RPMI7951 (cell line): ENCODE data around the gene KIF1B. TPM values are rescaled to one million over a fixed set of nuclear protein-coding genes. Genes with fewer than 3 reads are reported as not detected.
A peak's percentile ranks its signal among the peaks of the same experiment; 100 is the strongest.
"Not testable (repeated sequence)": the region's sequence is repeated elsewhere in the genome, so short reads cannot be mapped to it uniquely, and the experiment has no call there.

Source experiments
- DNase-seq: peaks from one replicate; pipeline ENCODE4 v3.0.0-alpha.2; 2012; ENCODE audit warnings: low read depth
- total RNA-seq: library from RNA; depleted of rRNA; stranded (reverse); fragments of >200 nt; shearing (Covaris generic); gene quantifications from 2 replicates; pipeline ENCODE4 v1.2.3, GENCODE V29; 2014

Gene KIF1B
- total RNA-seq, 1 experiment from 2014 or later, result 11.9 TPM

GRCh38 chr1:10189659-10190058 is 20.7 kb upstream of the KIF1B start:
- DNase-seq, result no peak

DNA sequence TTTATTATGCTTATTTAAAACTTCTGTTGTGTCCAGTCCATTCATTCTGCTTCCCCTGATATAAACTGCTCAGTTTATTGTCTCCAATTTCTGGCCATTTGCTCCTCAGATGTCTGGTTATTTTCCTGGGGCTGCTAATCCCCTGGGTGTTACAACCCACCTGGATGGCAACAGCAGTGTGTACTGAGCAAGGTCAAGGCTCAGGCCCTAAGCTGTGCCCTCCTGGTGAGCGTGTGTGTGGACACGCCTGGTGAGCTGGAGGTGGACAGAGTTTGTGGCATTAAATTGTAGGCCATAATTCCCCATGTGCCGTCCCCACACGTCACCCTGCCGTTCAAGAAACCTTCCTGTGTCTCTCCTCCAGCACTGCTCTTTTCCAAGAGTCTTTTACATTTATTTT is 18.1 kb upstream of the KIF1B start:
- DNase-seq, result no peak

GRCh38 chr1:10193288-10193687 is 17.1 kb upstream of the KIF1B start:
- DNase-seq, result no peak

DNA sequence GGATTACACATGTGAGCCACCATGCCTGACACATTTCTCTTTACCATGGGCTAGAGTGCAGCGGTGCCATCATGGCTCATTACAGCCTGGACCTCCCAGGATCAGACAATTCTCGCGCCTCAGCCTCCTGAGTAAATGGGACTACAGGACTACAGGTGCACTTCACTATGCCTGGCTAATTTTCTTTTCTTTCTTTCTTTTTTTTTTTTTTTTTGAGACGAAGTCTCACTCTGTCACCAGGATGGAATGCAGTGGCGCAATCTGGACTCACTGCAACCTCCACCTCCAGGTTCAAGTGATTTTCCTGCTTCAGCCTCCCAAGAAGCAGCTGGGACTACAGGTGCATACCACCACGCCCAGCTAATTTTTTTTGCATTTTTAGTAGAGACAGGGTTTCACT is 14.8 kb upstream of the KIF1B start:
- DNase-seq, result no peak

- DNase-seq, result no peak
These were observed 13.4 kb upstream of the KIF1B start for GRCh38 chr1:10196976-10197375.

DNA sequence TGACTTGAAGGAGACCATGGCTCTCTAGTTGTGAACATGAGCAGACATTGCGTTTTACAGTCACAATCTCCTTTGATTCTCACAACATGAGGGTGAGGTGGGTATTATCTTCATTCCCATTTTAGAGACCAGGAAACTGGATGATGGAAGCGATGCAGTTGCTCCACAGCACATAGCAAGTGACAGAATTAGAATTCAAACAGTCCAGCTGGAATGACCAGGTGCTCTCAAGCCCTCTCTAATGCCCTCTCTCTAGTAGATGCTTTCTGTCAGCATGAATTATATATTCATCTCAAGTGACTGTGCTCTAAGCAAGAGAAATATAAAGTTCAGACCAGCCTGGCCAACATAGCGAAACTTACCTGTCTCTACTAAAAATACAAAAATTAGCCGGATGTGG is 9.8 kb upstream of the KIF1B start:
- no peak for DNase-seq

- DNase-seq, result no peak
These were observed 6.2 kb upstream of the KIF1B start for GRCh38 chr1:10204003-10204642.

GRCh38 chr1:10205206-10205605 is 5.2 kb upstream of the KIF1B start:
- DNase-seq, result not testable (repeated sequence)

DNA sequence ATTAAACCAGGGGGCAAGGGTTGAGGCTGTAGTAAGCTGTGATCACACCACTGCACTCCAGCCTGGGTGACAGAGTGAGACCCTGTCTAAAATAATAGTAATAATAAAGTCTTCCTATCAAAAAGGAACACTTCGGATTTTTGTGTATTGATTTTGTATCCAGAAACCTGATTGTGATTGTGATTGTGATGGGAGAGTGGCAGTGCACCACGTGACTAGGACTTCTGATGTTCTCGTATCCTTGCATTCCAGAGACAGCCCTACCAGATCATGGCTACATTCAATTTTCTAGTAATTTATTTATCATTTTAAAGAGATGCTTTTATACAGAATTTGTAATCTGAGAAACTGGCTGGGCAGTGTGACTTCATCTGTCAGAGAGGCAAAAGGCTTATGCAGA is 2.6 kb upstream of the KIF1B start:
- no peak for DNase-seq

- no peak for DNase-seq
These were observed 1.8 kb upstream of the KIF1B start for GRCh38 chr1:10208537-10208936.

DNA sequence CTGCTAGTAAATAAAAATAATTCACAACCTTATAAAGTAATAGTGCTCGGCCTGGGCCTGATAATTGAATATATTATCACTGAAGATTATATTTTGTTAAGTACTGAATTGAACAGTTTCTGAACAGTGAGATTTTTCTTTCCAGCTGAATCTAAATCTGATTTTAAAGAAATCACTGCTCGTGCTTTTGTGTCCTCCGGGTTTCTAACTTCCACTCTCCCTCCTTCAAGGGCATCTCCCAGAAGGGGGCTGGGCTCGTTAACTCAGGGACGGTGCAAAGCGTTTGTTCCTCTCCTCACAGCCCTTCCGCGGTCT is 823 bp upstream of the KIF1B start:
- no peak for DNase-seq

DNA sequence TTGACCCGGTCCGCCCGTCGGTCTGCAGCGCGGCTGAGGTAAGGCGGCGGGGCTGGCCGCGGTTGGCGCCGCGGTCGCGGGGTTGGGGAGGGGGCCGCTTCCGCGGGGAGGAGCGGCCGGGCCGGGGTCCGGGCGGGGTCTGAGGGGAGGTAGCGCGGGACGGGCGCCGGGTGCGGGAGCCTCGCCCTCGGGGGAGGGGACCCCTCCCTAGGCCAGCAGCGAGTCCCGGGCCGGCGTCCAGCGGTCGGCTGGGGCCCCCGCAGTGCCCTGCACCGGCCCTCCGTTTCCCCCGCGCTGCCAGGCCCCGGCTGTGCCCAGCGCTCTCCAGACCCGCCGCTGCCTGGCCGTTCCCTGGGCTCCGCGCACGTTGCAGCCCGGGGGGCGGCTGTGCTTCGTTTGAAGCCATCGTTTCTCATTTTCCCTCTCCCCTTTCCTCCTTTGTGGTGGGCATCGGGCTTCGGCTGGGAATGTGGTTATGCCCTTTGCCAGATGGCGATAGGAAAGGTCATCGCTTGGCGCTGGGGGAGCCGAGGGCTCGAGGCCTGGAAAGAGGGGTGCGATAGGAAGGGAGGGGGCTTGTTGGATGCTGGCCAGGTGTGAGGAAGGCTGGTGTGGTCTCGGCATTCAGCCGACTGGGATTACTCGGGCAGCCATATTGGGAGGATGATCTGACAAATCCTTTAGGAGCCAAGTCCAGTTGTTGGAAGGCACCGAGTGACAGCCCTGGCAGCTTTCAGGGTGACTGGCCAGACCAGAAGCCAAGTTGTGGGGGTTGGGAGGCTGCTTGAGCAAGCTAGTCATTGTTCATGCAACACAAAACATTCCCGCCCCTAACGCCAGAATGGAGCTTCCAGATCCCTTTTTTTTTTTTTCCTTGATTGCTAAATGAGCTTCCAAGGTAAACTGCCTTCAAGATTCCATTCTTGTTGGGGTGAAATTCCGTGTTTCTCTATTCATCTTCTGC is 753 bp downstream of the KIF1B start:
- peak; percentile 81 for DNase-seq

GRCh38 chr1:10211805-10212410 is 1.5 kb downstream of the KIF1B start:
- peak; percentile 54 for DNase-seq

- DNase-seq, result no peak
These were observed 2.1 kb downstream of the KIF1B start for GRCh38 chr1:10212476-10212875.

DNA sequence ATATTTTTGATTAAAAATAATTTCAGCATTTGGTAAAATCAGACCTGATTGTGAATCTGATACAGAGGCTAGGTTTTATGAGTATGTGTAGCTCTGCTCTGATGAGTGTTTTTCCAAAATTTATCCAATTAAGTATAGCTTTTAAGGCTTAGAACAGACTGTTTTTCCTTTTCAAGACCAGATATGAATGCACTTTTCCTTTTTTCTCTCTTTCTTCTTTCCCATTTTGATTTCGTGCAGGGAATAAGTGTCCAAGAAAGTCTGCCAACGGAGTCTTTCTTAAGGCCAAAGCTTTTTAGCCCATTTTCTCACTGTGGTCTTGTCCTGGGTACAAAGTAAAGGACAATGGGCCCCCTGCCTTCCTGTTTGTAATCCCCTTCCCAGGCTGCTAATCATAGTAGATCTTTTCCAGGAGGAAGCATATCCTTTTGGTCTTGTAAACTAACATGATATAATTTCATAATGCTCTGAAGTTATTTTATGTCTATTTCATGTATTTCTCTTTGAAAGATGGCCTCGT is 2.9 kb downstream of the KIF1B start:
- no peak for DNase-seq

GRCh38 chr1:10216090-10216749 is 5.8 kb downstream of the KIF1B start:
- DNase-seq, result no peak

GRCh38 chr1:10217748-10218441 is 7.5 kb downstream of the KIF1B start:
- DNase-seq, result peak; percentile 43

DNA sequence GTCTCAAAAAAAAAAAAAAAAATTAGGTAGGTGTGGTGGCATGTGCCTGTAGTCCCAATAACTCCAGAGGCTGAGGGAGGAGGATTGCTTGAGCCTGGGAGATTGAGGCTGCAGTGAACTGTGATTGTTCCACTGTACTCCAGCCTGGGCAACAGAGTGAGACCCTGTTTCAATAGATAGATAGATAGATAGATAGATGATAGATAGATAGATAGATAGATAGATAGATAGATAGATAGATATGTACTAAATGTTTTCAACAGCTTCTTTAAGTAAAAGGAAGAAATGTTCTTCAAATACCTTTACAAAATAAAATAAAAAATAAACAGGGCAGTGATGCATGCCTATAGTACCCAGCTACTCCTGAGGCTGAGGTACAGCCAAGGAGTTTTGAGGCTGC is 9.8 kb downstream of the KIF1B start:
- DNase-seq, result no peak

- DNase-seq, result not testable (repeated sequence)
These were observed 10.3 kb downstream of the KIF1B start for GRCh38 chr1:10220657-10221056.

- DNase-seq, result peak; percentile 5
These were observed 15.2 kb downstream of the KIF1B start for GRCh38 chr1:10225573-10225972.

- DNase-seq, result no peak
These were observed 18.2 kb downstream of the KIF1B start for GRCh38 chr1:10228528-10228927.
